Measurements from ENCODE around the gene CCDC138. TPM values are rescaled to one million over a fixed set of nuclear protein-coding genes. Genes with fewer than 3 reads are reported as not detected.

CCDC138 gene
- total RNA-seq, 1 experiment from 2014 or later = 10.1 TPM

- no peaks in the 10 kb centered on the region for H3K4me1 ChIP-seq (ENCODE audit: control insufficient read depth, insufficient read depth, low read length)
- no peaks in the 10 kb centered on the region; the same call in 1 of the 2 replicates for H3K9me3 ChIP-seq (ENCODE audit: control insufficient read depth, insufficient read depth, low read depth, low read length)
- H3K27me3 ChIP-seq (ENCODE audit: control insufficient read depth, insufficient read depth, low read length) = no peaks in the 10 kb centered on the region
- ATAC-seq (no peak), DNase-seq (ENCODE audit: low read depth, low spot score) (no peak)
- no peak overlapping the region for H3K27ac ChIP-seq (ENCODE audit: low read length)
- in situ Hi-C loops (cut with HindIII; ENCODE audit: low pct_unique_long_range_greater_than_20kb, low sequenced_read_pairs) = no loop called here
- no peak overlapping the region for H3K4me3 ChIP-seq (ENCODE audit: low read depth in 2 of 2, low read length in 2 of 2)
- H3K36me3 ChIP-seq (ENCODE audit: control insufficient read depth, insufficient read depth, low read length) = peaks cover 18% of the 10 kb centered on the region; the same call in 1 of the 2 replicates
- intact Hi-C loops (cut with micrococcal nuclease; ENCODE audit: unreplicated experiment) = no loop called here
- no TSS peak for BruUV-seq (replicated peaks)
- ChIA-PET CTCF (no interaction called here), POLR2A (no interaction called here)
- TF ChIP-seq CTCF (IDR thresholded peaks at IDR 0.05) = no peak
- no peak for TF ChIP-seq REST (IDR thresholded peaks at IDR 0.05; ENCODE audit: insufficient read depth in 1 of 2, low read depth in 2 of 2, low read length in 1 of 2)
- no peak for TF ChIP-seq TCF7L2 (IDR thresholded peaks at IDR 0.05; ENCODE audit: low read depth, low read length)
- TF ChIP-seq SIN3A (IDR thresholded peaks at IDR 0.05; ENCODE audit: borderline replicate concordance, insufficient read depth, low read depth, low read length) = no peak
- TF ChIP-seq POLR2AphosphoS5 (IDR thresholded peaks at IDR 0.05; ENCODE audit: low read depth, low read length) = no peak
Observed at GRCh38 chr2:108806371-108807113, 20.0 kb downstream of the CCDC138 start.

GRCh38 chr2:108809936-108810335 is 23.4 kb downstream of the CCDC138 start:
- Histone ChIP-seq H3K27me3 (ENCODE audit: control insufficient read depth, insufficient read depth, low read length) (no peaks in the 10 kb centered on the region), H3K36me3 (ENCODE audit: control insufficient read depth, insufficient read depth, low read length) (peaks cover 13% of the 10 kb centered on the region; the same call in 1 of the 2 replicates), H3K27ac (ENCODE audit: low read length) (no peak overlapping the region), H3K9me3 (ENCODE audit: control insufficient read depth, insufficient read depth, low read depth, low read length) (no peaks in the 10 kb centered on the region; the same call in 1 of the 2 replicates), H3K4me3 (ENCODE audit: low read depth in 2 of 2, low read length in 2 of 2) (no peak overlapping the region), H3K4me1 (ENCODE audit: control insufficient read depth, insufficient read depth, low read length) (no peaks in the 10 kb centered on the region)
- CTCF ChIA-PET = interaction anchor here (0.6 kb wide), 1 partner anchor 90 kb away, joined by 3 read pairs; no protein-coding TSS in a partner anchor
- no TSS peak for BruUV-seq (replicated peaks)
- TF ChIP-seq TCF7L2 (IDR thresholded peaks at IDR 0.05; ENCODE audit: low read depth, low read length) (no peak), POLR2AphosphoS5 (IDR thresholded peaks at IDR 0.05; ENCODE audit: low read depth, low read length) (no peak), REST (IDR thresholded peaks at IDR 0.05; ENCODE audit: insufficient read depth in 1 of 2, low read depth in 2 of 2, low read length in 1 of 2) (no peak), CTCF (IDR thresholded peaks at IDR 0.05) (no peak), SIN3A (IDR thresholded peaks at IDR 0.05; ENCODE audit: borderline replicate concordance, insufficient read depth, low read depth, low read length) (no peak)
- DNase-seq (ENCODE audit: low read depth, low spot score) = no peak
- POLR2A ChIA-PET = no interaction called here
- intact Hi-C loops (cut with micrococcal nuclease; ENCODE audit: unreplicated experiment) (no loop called here), in situ Hi-C loops (cut with HindIII; ENCODE audit: low pct_unique_long_range_greater_than_20kb, low sequenced_read_pairs) (no loop called here)
- no peak for ATAC-seq
